Upper lobe of left lung (tissue), 6 donors: ENCODE results near the gene NRXN3. TPM values are rescaled to one million over a fixed set of nuclear protein-coding genes. Genes with fewer than 3 reads are reported as not detected.
A peak's percentile ranks its signal among the peaks of the same experiment; 100 is the strongest.
"Not testable (repeated sequence)": the region's sequence is repeated elsewhere in the genome, so short reads cannot be mapped to it uniquely, and the experiment has no call there.

ENCODE experiments used
- ATAC-seq, 2 donors: fragments of 200-7000 bp; cut with Tn5 transposase; one replicate each; pipeline ENCODE4 v1.9.1; 2022; ENCODE audit warnings: mild to moderate bottlenecking in 2 of 2, moderate library complexity in 2 of 2; ENCODE audit not compliant: low FRiP score in 2 of 2
- DNase-seq, 2 donors: peaks; one replicate each; pipeline ENCODE4 v3.0.0-alpha.2; 2019 to 2020
- H3K27ac ChIP-seq, 4 donors: fragments of 200-600 bp; sonication (generic); one replicate each; pipeline ENCODE4 v1.5.1; 2016 to 2019
- H3K27me3 ChIP-seq, 4 donors: fragments of 200-600 bp; sonication (generic); one replicate each; pipeline ENCODE4 v1.5.1; 2017 to 2019
- H3K36me3 ChIP-seq, 4 donors: fragments of 200-600 bp; sonication (generic); one replicate each; pipeline ENCODE4 v1.5.1; 2016 to 2019
- H3K4me1 ChIP-seq, 4 donors: fragments of 200-600 bp; sonication (generic); one replicate each; pipeline ENCODE4 v1.5.1; 2018 to 2019
- H3K4me3 ChIP-seq, 4 donors: fragments of 200-600 bp; sonication (generic); one replicate each; pipeline ENCODE4 v1.5.1; 2017 to 2019; ENCODE audit warnings: mild to moderate bottlenecking in 2 of 4, moderate library complexity in 1 of 4
- H3K9me3 ChIP-seq, 4 donors: fragments of 200-600 bp; sonication (generic); one replicate each; pipeline ENCODE4 v1.5.1; 2018 to 2019
- CTCF ChIP-seq, 6 experiments: fragments of 450-650 bp in 4 of 6; fragments of 200-600 bp in 2 of 6; sonication (generic) in 2 of 6; IDR thresholded peaks; one replicate each; pipeline ENCODE4 v1.5.1; 2016 to 2019; ENCODE audit warnings: antibody characterized with exemption in 6 of 6
- EP300 ChIP-seq, 4 donors: sonication (generic); formaldehyde crosslinking; IDR thresholded peaks; one replicate each; pipeline ENCODE4 v1.5.1; 2017; ENCODE audit warnings: antibody characterized with exemption in 4 of 4, control low read depth in 2 of 4
- POLR2A ChIP-seq, 4 donors: fragments of 450-650 bp; IDR thresholded peaks; one replicate each; pipeline ENCODE4 v1.5.1; 2016 to 2017; ENCODE audit warnings: antibody characterized with exemption in 4 of 4, mild to moderate bottlenecking in 2 of 4
- POLR2AphosphoS5 ChIP-seq, 2 donors: sonication (generic); formaldehyde crosslinking; IDR thresholded peaks; one replicate each; pipeline ENCODE4 v1.5.1; 2017; ENCODE audit warnings: antibody characterized with exemption in 2 of 2
- WGBS, 2 donors: methylation state at CpG; one replicate each; pipeline ENCODE4 v1.1.5; 2017 to 2018; 5-methylcytosine and 5-hydroxymethylcytosine counted together
- total RNA-seq, 6 donors: library from RNA; depleted of rRNA in 4 of 6; stranded (reverse); fragments of >200 nt in 4 of 6; gene quantifications; one replicate each; pipeline versions ENCODE4 v1.1.0 to v1.2.1, GENCODE V29; 2016 to 2021
- donor health status: DM: no; HTN: no; CAD: no; lungs with moderate emphysema.
- donor health status: DM: no; HTN: yes; CAD: no; lungs with severe emphysema.

NRXN3 gene
- total RNA-seq, 6 donors from 2014 or later: 4.4 to 14.9 (median 7.2) TPM

GRCh38 chr14:78543433-78543832 lies 373.3 kb downstream of the NRXN3 start:
- no peak overlapping the region for H3K4me3 ChIP-seq
- H3K36me3 ChIP-seq: no peaks in the 10 kb centered on the region
- no peak overlapping the region for H3K27ac ChIP-seq
- H3K4me1 ChIP-seq: no peaks in the 10 kb centered on the region
- no peaks in the 10 kb centered on the region for H3K9me3 ChIP-seq
- TF ChIP-seq POLR2AphosphoS5 (IDR thresholded peaks at IDR 0.05) (no peak), EP300 (IDR thresholded peaks at IDR 0.05) (no peak)
- no peak for ATAC-seq
- no peaks in the 10 kb centered on the region for H3K27me3 ChIP-seq
- DNase-seq: no peak
- 52 to 58% methylated on average over 1 of the region's 1 CpG for WGBS, 2 donors

- H3K4me1 ChIP-seq: peaks cover 0 to 3% (median 2%) of the 10 kb centered on the region in 4 donors
- TF ChIP-seq EP300 (IDR thresholded peaks at IDR 0.05): no peak
- TF ChIP-seq POLR2AphosphoS5 (IDR thresholded peaks at IDR 0.05): no peak
- no peak for TF ChIP-seq POLR2A (IDR thresholded peaks at IDR 0.05)
- no peak overlapping the region for H3K27ac ChIP-seq
- H3K9me3 ChIP-seq: no peaks in the 10 kb centered on the region
- no peak overlapping the region for H3K4me3 ChIP-seq
- DNase-seq: no peak
- 73 to 76% methylated on average over 3 of the region's 3 CpGs for WGBS, 2 donors
- no peaks in the 10 kb centered on the region for H3K27me3 ChIP-seq
- ATAC-seq: no peak
- no peaks in the 10 kb centered on the region for H3K36me3 ChIP-seq
Measured at GRCh38 chr14:78561074-78561473, 390.9 kb downstream of the NRXN3 start.

DNA sequence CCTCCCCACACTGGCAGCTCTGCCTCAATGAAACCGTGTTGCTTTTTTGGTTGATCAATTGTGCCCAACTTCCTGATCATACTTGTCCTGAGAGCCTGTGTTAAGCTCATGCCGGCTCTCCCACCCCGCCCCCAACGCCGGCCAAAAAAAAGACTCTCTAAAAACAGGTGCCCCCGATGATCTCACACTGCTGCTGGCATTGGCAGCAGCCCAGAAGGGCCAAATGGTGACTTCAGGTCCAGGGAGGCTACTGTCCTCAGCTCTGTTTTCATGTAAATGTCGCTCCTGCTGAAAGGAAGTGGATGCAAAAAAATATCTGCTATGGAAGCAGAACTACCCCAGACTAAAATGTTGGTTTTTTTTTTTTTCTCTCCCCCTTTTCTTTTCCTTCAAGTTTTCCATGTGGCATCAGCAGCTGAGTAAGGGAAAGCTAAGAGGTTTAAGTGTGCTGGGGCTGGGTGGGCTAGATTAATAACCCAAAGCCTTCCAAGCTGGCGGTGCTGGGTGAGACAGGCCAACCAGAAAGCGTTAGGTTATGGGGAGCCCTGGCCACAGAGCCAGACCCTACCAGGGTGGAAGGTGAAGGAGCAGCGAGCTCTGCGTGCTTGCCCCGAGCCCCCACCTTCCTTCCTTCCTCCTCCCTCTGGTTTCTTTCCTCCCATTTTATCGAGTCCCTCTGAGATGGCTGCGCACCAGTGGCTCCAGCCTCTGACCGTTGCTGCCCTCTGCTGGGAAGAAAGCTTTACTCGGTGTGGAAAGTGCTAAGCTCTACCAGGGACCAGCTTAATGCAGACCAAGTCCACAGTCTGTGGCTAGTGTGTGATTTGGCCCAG lies 396.1 kb downstream of the NRXN3 start:
- Histone ChIP-seq H3K27me3 (no peaks in the 10 kb centered on the region), H3K9me3 (no peaks in the 10 kb centered on the region), H3K4me3 (peak overlapping the region in 2 of 4 donors; percentile 32 to 38), H3K36me3 (no peaks in the 10 kb centered on the region), H3K27ac (no peak overlapping the region), H3K4me1 (peaks cover 0 to 13% (median 12%) of the 10 kb centered on the region in 4 donors)
- TF ChIP-seq CTCF (IDR thresholded peaks at IDR 0.05): peak; percentile 45 to 80 (median 64)
- TF ChIP-seq POLR2AphosphoS5 (IDR thresholded peaks at IDR 0.05): no peak
- TF ChIP-seq EP300 (IDR thresholded peaks at IDR 0.05): no peak
- TF ChIP-seq POLR2A (IDR thresholded peaks at IDR 0.05): no peak
- 28 to 34% methylated on average over 16 of the region's 16 CpGs for WGBS, 2 donors
- peak; percentile 28 to 57 for DNase-seq
- peak; percentile 88 to 91 for ATAC-seq

DNA sequence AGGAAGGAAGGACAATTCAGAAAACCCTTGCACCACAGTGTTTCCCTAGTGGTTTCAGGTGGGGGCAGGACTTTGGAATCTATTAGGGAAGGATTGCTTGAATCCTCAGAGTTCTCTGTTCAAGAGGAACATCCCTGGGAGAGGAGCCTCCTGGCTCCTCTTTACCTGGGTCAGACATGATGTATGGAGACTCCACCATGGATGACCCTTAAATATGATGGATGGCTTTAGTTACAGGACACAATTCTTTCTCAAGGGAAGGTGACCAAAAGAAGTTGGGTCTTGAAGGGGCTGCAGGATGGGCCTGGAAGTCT lies 396.6 kb downstream of the NRXN3 start:
- no peak for DNase-seq
- peaks cover 0 to 13% (median 12%) of the 10 kb centered on the region in 4 donors for H3K4me1 ChIP-seq
- H3K27ac ChIP-seq: no peak overlapping the region
- TF ChIP-seq POLR2AphosphoS5 (IDR thresholded peaks at IDR 0.05) (no peak), POLR2A (IDR thresholded peaks at IDR 0.05) (no peak), CTCF (IDR thresholded peaks at IDR 0.05) (no peak), EP300 (IDR thresholded peaks at IDR 0.05) (no peak)
- H3K27me3 ChIP-seq: no peaks in the 10 kb centered on the region
- H3K4me3 ChIP-seq: no peak overlapping the region
- no peaks in the 10 kb centered on the region for H3K9me3 ChIP-seq
- no peaks in the 10 kb centered on the region for H3K36me3 ChIP-seq
- peak in 1 of 2 donors; percentile 11 for ATAC-seq

DNA sequence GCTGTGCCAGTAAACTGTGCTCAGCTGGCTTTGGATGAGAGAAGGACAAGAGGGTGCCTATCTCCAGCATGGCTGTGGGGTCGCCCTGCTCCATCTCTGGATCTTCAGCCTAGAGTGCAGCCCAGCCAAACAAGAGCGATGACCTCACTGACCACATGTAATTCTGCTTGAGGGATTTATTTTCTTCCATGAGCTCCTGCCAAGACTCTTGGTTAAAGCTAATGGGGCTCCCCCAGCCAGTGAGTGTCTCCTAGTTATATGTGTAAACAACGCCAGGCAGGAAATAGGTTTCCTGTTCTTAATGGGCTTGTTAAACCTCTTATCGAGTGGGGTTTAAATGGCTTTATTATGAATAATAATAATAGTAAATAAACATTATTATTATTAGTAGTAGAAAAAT lies 397.2 kb downstream of the NRXN3 start:
- WGBS, 2 donors: 21 to 35% methylated on average over 4 of the region's 4 CpGs
- no peak for TF ChIP-seq CTCF (IDR thresholded peaks at IDR 0.05)
- DNase-seq: no peak
- no peak overlapping the region for H3K27ac ChIP-seq
- H3K36me3 ChIP-seq: no peaks in the 10 kb centered on the region
- no peak overlapping the region for H3K4me3 ChIP-seq
- H3K4me1 ChIP-seq: peaks cover 0 to 13% (median 12%) of the 10 kb centered on the region in 4 donors
- no peaks in the 10 kb centered on the region for H3K9me3 ChIP-seq
- ATAC-seq: no peak
- H3K27me3 ChIP-seq: no peaks in the 10 kb centered on the region

- not testable (repeated sequence) for H3K27ac ChIP-seq, H3K4me1 ChIP-seq, ATAC-seq, H3K4me3 ChIP-seq, H3K27me3 ChIP-seq, DNase-seq, H3K36me3 ChIP-seq
- H3K9me3 ChIP-seq: peaks cover 0 to 11% (median 8%) of the 10 kb centered on the region in 4 donors
- 90 to 92% methylated on average over 3 of the region's 3 CpGs for WGBS, 2 donors
Measured at GRCh38 chr14:78573736-78574135, 403.6 kb downstream of the NRXN3 start.
